A673 (cell line): ENCODE measurements around the gene NHS. TPM values are rescaled to one million over a fixed set of nuclear protein-coding genes. Genes with fewer than 3 reads are reported as not detected.

Source experiments
- BruUV-seq: library from RNA; stranded (reverse); fragments of 400-500 nt; replicated peaks from 2 replicates; lab custom pipeline; 2021; lab: Mats Ljungman, UMichigan
- CTCF ChIA-PET: fragments of 300-600 bp; sonication (Branson Sonifier 250); formaldehyde crosslinking; loops from one replicate; lab custom pipeline; 2022; ENCODE audit warnings: antibody characterized with exemption; lab: Charles Lee
- POLR2A ChIA-PET: fragments of 300-600 bp; sonication (Branson Sonifier 250); formaldehyde crosslinking; loops from one replicate; lab custom pipeline; 2022; ENCODE audit warnings: antibody characterized with exemption; ENCODE audit not compliant: low non-redundant PET; lab: Charles Lee
- DNase-seq: peaks from one replicate; pipeline ENCODE4 v3.0.0-alpha.2; 2015; ENCODE audit warnings: low spot score
- H3K27ac ChIP-seq: fragments of 200-600 bp; sonication (generic); 2 replicates; pipeline ENCODE4 v1.5.1; 2016; ENCODE audit warnings: mixed run types, low read depth, mild to moderate bottlenecking, mixed read lengths, antibody characterized with exemption, low read length; ENCODE audit not compliant: poor library complexity, severe bottlenecking
- H3K27me3 ChIP-seq: fragments of 200-600 bp; sonication (generic); replicated peaks from 2 replicates; pipeline ENCODE4 v1.6.1; 2017; ENCODE audit warnings: mixed run types, low read depth, mild to moderate bottlenecking, mixed read lengths, antibody characterized with exemption, low read length; ENCODE audit not compliant: insufficient read depth, poor library complexity
- H3K36me3 ChIP-seq: fragments of 200-600 bp; sonication (generic); 2 replicates; pipeline ENCODE4 v1.6.1; 2016; ENCODE audit warnings: mixed run types, mild to moderate bottlenecking, mixed read lengths, antibody characterized with exemption, low read length; ENCODE audit not compliant: insufficient read depth, poor library complexity, severe bottlenecking
- H3K4me1 ChIP-seq: fragments of 200-600 bp; sonication (generic); 2 replicates; pipeline ENCODE4 v1.6.1; 2017; ENCODE audit warnings: mixed run types, mild to moderate bottlenecking, mixed read lengths, antibody characterized with exemption, low read length; ENCODE audit not compliant: insufficient read depth, poor library complexity, severe bottlenecking
- H3K4me3 ChIP-seq: fragments of 200-600 bp; sonication (generic); 2 replicates; pipeline ENCODE4 v1.5.1; 2016; ENCODE audit warnings: low read depth, mixed run types, mild to moderate bottlenecking, mixed read lengths, low read length; ENCODE audit not compliant: poor library complexity, severe bottlenecking
- H3K9me3 ChIP-seq: fragments of 200-600 bp; sonication (generic); 2 replicates; pipeline ENCODE4 v1.6.1; 2016; ENCODE audit warnings: mixed run types, low read depth, mild to moderate bottlenecking, mixed read lengths, antibody characterized with exemption, low read length; ENCODE audit not compliant: poor library complexity, severe bottlenecking
- CTCF ChIP-seq: fragments of 300-800, 200-600 bp; sonication (generic); conservative IDR thresholded peaks from 2 replicates; pipeline ENCODE4 v1.5.1; 2017; ENCODE audit warnings: low read depth, mild to moderate bottlenecking, antibody characterized with exemption, low read length, moderate library complexity, mixed read lengths
- EZH2 ChIP-seq: fragments of 200-600 bp; sonication (generic); IDR thresholded peaks from 2 replicates; pipeline ENCODE4 v1.6.1; 2017; ENCODE audit warnings: borderline replicate concordance, low read depth, mild to moderate bottlenecking, mixed read lengths, antibody characterized with exemption, low read length; ENCODE audit not compliant: poor library complexity, severe bottlenecking
- intact Hi-C: fragments of 100-400 bp; cut with micrococcal nuclease; formaldehyde crosslinking; loops from one replicate; pipeline ENCODE4 v1.10.0; 2022; ENCODE audit not compliant: unreplicated experiment
- total RNA-seq: library from RNA; stranded (reverse); gene quantifications from 2 replicates; pipeline ENCODE4 v1.2.3, GENCODE V29; 2021

Gene NHS
- total RNA-seq, 1 experiment from 2014 or later = 0.37 TPM

- no peak for TF ChIP-seq EZH2
- TF ChIP-seq CTCF = no peak
- Histone ChIP-seq H3K9me3 (peaks cover 3% of the 10 kb centered on the region), H3K4me3 (no peak overlapping the region), H3K36me3 (no peaks in the 10 kb centered on the region), H3K27me3 (peaks cover 2% of the 10 kb centered on the region), H3K27ac (no peak overlapping the region), H3K4me1 (no peaks in the 10 kb centered on the region)
- CTCF ChIA-PET = no interaction called here
- POLR2A ChIA-PET = no interaction called here
- BruUV-seq = no TSS peak
- DNase-seq = no peak
- intact Hi-C loops = no loop called here
These were observed 136.6 kb downstream of the NHS start for GRCh38 chrX:17511556-17511955.

- Histone ChIP-seq H3K4me3 (no peak overlapping the region), H3K27ac (no peak overlapping the region), H3K36me3 (no peaks in the 10 kb centered on the region), H3K9me3 (no peaks in the 10 kb centered on the region), H3K4me1 (no peaks in the 10 kb centered on the region), H3K27me3 (no peaks in the 10 kb centered on the region)
- no peak for DNase-seq
- ChIA-PET POLR2A (no interaction called here), CTCF (no interaction called here)
- intact Hi-C loops = no loop called here
- TF ChIP-seq EZH2 (no peak), CTCF (no peak)
- BruUV-seq = no TSS peak
These were observed 144.4 kb downstream of the NHS start for GRCh38 chrX:17519358-17519757.

- BruUV-seq = no TSS peak
- DNase-seq = no peak
- H3K27me3 ChIP-seq = no peaks in the 10 kb centered on the region
- intact Hi-C loops = no loop called here
- no peaks in the 10 kb centered on the region for H3K4me1 ChIP-seq
- ChIA-PET CTCF (no interaction called here), POLR2A (no interaction called here)
- H3K9me3 ChIP-seq = no peaks in the 10 kb centered on the region
- no peak overlapping the region for H3K4me3 ChIP-seq
- no peak for TF ChIP-seq EZH2
- no peak for TF ChIP-seq CTCF
- H3K36me3 ChIP-seq = no peaks in the 10 kb centered on the region
- H3K27ac ChIP-seq = no peak overlapping the region
These were observed 145.1 kb downstream of the NHS start for GRCh38 chrX:17520016-17520615.
